GM23248 (cell line): Measurements from ENCODE around the gene HEY2. TPM values are rescaled to one million over a fixed set of nuclear protein-coding genes. Genes with fewer than 3 reads are reported as not detected.

Experiments used
- DNase-seq: peaks from one replicate; pipeline ENCODE4 v3.0.0-alpha.2; 2015
- H2AFZ ChIP-seq: fragments of 200-600 bp; sonication (generic); 2 replicates; pipeline ENCODE4 v1.6.1; 2016; ENCODE audit warnings: antibody characterized with exemption
- H3F3A ChIP-seq: fragments of 200-600 bp; sonication (generic); 2 replicates; pipeline ENCODE4 v1.6.1; 2016; ENCODE audit warnings: mild to moderate bottlenecking, antibody characterized with exemption, mixed run types; ENCODE audit not compliant: insufficient read depth
- H3K27ac ChIP-seq: fragments of 200-600 bp; sonication (generic); 2 replicates; pipeline ENCODE4 v1.5.1; 2016; ENCODE audit warnings: mild to moderate bottlenecking
- H3K27me3 ChIP-seq: fragments of 200-600 bp; sonication (generic); replicated peaks from 2 replicates; pipeline ENCODE4 v1.6.1; 2016; ENCODE audit warnings: mild to moderate bottlenecking; ENCODE audit not compliant: insufficient read depth
- H3K36me3 ChIP-seq: fragments of 200-600 bp; sonication (generic); 2 replicates; pipeline ENCODE4 v1.6.1; 2016; ENCODE audit warnings: low read depth, mild to moderate bottlenecking
- H3K4me1 ChIP-seq: fragments of 200-600 bp; sonication (generic); 2 replicates; pipeline ENCODE4 v1.6.1; 2016; ENCODE audit warnings: mild to moderate bottlenecking; ENCODE audit not compliant: insufficient read depth
- H3K4me2 ChIP-seq: fragments of 200-600 bp; sonication (generic); one replicate; pipeline ENCODE4 v1.6.1; 2016; ENCODE audit warnings: mild to moderate bottlenecking; ENCODE audit not compliant: unreplicated experiment
- H3K4me3 ChIP-seq: fragments of 200-600 bp; sonication (generic); 2 replicates; pipeline ENCODE4 v1.5.1; 2016; ENCODE audit warnings: mild to moderate bottlenecking
- H3K79me2 ChIP-seq: fragments of 200-600 bp; sonication (generic); 2 replicates; pipeline ENCODE4 v1.6.1; 2016; ENCODE audit warnings: mild to moderate bottlenecking; ENCODE audit not compliant: insufficient read depth
- H3K9ac ChIP-seq: fragments of 200-600 bp; sonication (generic); 2 replicates; pipeline ENCODE4 v1.6.1; 2016; ENCODE audit warnings: mild to moderate bottlenecking
- H3K9me2 ChIP-seq: fragments of 200-600 bp; sonication (generic); 2 replicates; pipeline ENCODE4 v1.6.1; 2016; ENCODE audit warnings: mixed run types, mild to moderate bottlenecking, moderate library complexity; ENCODE audit not compliant: insufficient read depth
- H3K9me3 ChIP-seq: fragments of 200-600 bp; sonication (generic); one replicate; pipeline ENCODE4 v1.6.1; 2017; ENCODE audit warnings: low read depth
- H4K20me1 ChIP-seq: fragments of 200-600 bp; sonication (generic); 2 replicates; pipeline ENCODE4 v1.6.0; 2016; ENCODE audit not compliant: insufficient read depth
- EZH2 ChIP-seq: fragments of 200-600 bp; sonication (generic); IDR thresholded peaks from 2 replicates; pipeline ENCODE4 v1.6.1; 2018; ENCODE audit warnings: antibody characterized with exemption, mild to moderate bottlenecking; ENCODE audit not compliant: insufficient read depth, poor library complexity, severe bottlenecking
- EZH2phosphoT487 ChIP-seq: fragments of 200-600 bp; sonication (generic); IDR thresholded peaks from 2 replicates; pipeline ENCODE4 v1.6.1; 2018; ENCODE audit warnings: antibody characterized with exemption, moderate library complexity, mild to moderate bottlenecking, low read depth; ENCODE audit not compliant: insufficient read depth
- WGBS, 2 experiments: methylation state at CpG; one replicate each; pipeline ENCODE4 v1.1.6; 2015 to 2017; ENCODE audit warnings: low lambda C conversion rate in 2 of 2, low coverage in 1 of 2; ENCODE audit errors: missing lambda C conversion rate in 2 of 2; 5-methylcytosine and 5-hydroxymethylcytosine counted together
- in situ Hi-C: fragments of 300-500 bp; cut with MboI; formaldehyde crosslinking; loops from 2 replicates; pipeline ENCODE4 v1.15.0; 2020
- polyA plus RNA-seq: library from polyadenylated mRNA; unstranded; fragments of >200 nt; fragmentation: Nextera tagmentation; extraction: Ambion mirVana; gene quantifications from 2 replicates; pipeline ENCODE4 v1.2.1, GENCODE V29; 2016
- total RNA-seq: library from RNA; depleted of rRNA; stranded (reverse); fragments of >200 nt; shearing (Covaris generic); gene quantifications from 2 replicates; pipeline ENCODE4 v1.2.3, GENCODE V29; 2014

The HEY2 gene
- total and polyA plus RNA-seq, 2 experiments from 2014 or later: not detected

DNA sequence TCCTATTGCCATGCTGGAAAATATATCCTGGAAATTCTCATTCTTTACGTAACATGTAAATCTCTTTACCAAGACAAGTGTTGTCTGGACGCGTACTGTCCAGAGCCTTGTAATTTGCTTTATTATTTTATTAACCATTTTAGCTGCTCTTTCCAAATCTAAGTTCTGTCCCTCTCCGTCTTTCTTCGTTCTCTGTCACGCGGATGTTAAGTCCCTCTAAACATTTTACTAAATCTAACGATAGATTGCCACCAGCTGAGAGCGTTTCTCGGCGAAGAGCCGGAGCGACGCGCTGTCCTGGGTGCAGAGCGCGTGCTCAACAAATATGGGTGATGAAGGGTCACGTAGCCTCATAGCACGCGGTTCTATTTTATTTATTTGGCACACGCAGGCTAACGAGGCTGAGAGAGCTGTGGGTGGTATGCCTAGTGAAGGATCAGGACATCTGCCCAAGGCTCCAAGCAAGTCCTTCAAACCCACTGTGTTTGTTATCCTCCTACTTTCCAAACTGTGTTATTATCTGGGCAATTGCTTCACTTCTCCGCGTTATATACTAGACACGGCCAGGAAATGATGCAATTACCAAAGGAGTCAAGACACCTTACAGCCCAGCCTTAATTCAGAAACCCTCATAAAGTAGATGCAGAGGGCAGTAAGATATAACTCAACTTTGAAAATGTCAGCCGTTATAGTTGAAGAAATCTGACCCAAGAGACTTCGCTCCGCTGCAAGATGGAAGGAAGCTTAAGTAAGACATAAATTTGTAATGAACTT is 31.3 kb downstream of the HEY2 start:
- no peaks in the 10 kb centered on the region for H3K9me2 ChIP-seq
- H3K79me2 ChIP-seq: peaks cover 16% of the 10 kb centered on the region
- H3K36me3 ChIP-seq: no peaks in the 10 kb centered on the region
- in situ Hi-C loops: no loop called here
- peaks cover 14% of the 10 kb centered on the region for H3F3A ChIP-seq
- no peaks in the 10 kb centered on the region for H4K20me1 ChIP-seq
- peak; percentile 81 for DNase-seq
- no peaks in the 10 kb centered on the region for H3K27me3 ChIP-seq
- TF ChIP-seq EZH2 (no peak), EZH2phosphoT487 (no peak)
- H3K4me3 ChIP-seq: peak overlapping the region; percentile 89
- peak overlapping the region; percentile 94 for H2AFZ ChIP-seq
- H3K9ac ChIP-seq: peak overlapping the region; percentile 93
- peak overlapping the region; percentile 90 for H3K4me2 ChIP-seq
- 0 to 1% methylated on average over 28 of the region's 28 CpGs for WGBS, 2 experiments
- H3K9me3 ChIP-seq: no peaks in the 10 kb centered on the region
- H3K27ac ChIP-seq: peak overlapping the region; percentile 95
- peaks cover 23% of the 10 kb centered on the region; the same call in 1 of the 2 replicates for H3K4me1 ChIP-seq

DNA sequence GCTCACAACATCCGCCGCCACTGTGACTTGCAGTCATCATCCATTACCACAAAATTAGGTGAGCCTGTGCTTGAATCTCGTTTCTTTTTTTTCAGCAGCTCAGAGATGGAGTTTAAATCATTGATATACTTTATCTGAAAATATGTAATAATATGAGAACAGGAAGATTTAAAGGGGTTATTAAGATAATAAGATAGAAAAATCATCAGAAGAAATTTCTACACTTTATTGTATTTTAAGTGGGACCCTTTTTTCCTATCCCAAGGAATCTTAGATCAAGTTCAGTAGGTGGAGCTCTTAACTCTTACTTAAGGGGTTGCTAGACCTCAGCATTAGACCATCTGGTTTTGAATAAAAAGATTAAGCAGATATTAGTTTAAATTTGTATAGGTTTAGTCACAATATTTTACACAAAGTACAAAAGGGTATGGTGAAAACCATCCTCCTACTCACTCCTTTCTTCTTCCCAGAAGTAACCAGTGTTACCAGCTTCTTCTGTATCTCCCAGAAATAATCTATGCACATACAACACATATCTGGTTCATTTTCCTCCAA is 32.0 kb downstream of the HEY2 start:
- TF ChIP-seq EZH2phosphoT487 (no peak), EZH2 (no peak)
- H3K36me3 ChIP-seq: no peaks in the 10 kb centered on the region
- no peaks in the 10 kb centered on the region for H4K20me1 ChIP-seq
- WGBS, 2 experiments: 2% methylated on average over 3 of the region's 3 CpGs
- H3K9me2 ChIP-seq: no peaks in the 10 kb centered on the region
- in situ Hi-C loops: no loop called here
- no peaks in the 10 kb centered on the region for H3K9me3 ChIP-seq
- peaks cover 16% of the 10 kb centered on the region for H3K79me2 ChIP-seq
- no peaks in the 10 kb centered on the region for H3K27me3 ChIP-seq
- H3K4me2 ChIP-seq: peak overlapping the region; percentile 90
- H2AFZ ChIP-seq: peak overlapping the region; percentile 94
- peaks cover 23% of the 10 kb centered on the region; the same call in 1 of the 2 replicates for H3K4me1 ChIP-seq
- H3K9ac ChIP-seq: peak overlapping the region; percentile 93
- peaks cover 14% of the 10 kb centered on the region for H3F3A ChIP-seq
- DNase-seq: peak; percentile 34
- H3K4me3 ChIP-seq: peak overlapping the region; percentile 89
- H3K27ac ChIP-seq: peak overlapping the region; percentile 95

DNA sequence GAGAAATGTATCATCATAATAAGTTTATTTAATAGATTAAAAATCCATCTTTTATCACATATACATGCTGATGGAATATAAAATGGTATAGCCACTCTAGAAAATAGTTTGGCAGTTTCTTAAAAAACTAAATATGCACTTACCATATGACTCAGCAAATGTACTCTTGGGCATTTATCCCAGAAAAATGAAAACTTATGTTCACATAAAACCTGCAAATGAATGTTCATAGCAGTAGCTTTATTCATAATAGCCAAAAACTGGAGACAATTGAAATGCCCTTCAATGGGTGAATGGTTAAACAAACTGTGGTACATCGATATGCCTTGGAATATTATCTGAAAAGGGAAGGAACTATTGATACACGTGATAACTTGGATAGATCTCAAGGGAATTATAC is 34.9 kb downstream of the HEY2 start:
- peaks cover 18% of the 10 kb centered on the region for H3F3A ChIP-seq
- H3K4me2 ChIP-seq: no peak overlapping the region
- H3K4me3 ChIP-seq: no peak overlapping the region
- 92 to 94% methylated on average over 2 of the region's 2 CpGs for WGBS, 2 experiments
- H3K9ac ChIP-seq: no peak overlapping the region
- peaks cover 23% of the 10 kb centered on the region for H3K4me1 ChIP-seq
- no peaks in the 10 kb centered on the region for H3K9me2 ChIP-seq
- H3K36me3 ChIP-seq: no peaks in the 10 kb centered on the region
- H3K9me3 ChIP-seq: no peaks in the 10 kb centered on the region
- peaks cover 16% of the 10 kb centered on the region for H3K79me2 ChIP-seq
- DNase-seq: peak; percentile 10
- TF ChIP-seq EZH2 (no peak), EZH2phosphoT487 (no peak)
- H4K20me1 ChIP-seq: no peaks in the 10 kb centered on the region
- in situ Hi-C loops: no loop called here
- no peaks in the 10 kb centered on the region for H3K27me3 ChIP-seq
- H2AFZ ChIP-seq: no peak overlapping the region
- H3K27ac ChIP-seq: no peak overlapping the region

DNA sequence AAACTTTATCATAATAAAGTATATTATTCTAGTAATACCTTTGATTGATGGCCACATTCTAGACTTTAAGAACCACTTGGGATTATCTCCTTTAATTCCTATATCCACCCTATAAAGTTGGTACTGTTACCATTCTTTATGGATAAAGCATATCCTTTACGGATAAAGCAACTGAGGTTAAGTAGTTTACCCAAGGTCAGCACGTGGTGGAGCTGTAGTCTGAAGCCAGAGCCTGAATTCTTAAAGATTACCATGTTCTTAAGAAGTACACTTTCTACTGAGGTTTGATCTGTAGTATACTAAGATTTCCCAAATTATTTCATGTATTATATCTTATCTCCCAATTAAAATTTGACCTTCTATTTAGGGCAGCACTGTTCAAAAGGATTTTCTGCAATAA is 38.4 kb downstream of the HEY2 start:
- Histone ChIP-seq H4K20me1 (no peaks in the 10 kb centered on the region), H3K4me1 (peaks cover 28% of the 10 kb centered on the region), H3K9ac (no peak overlapping the region), H3K4me2 (no peak overlapping the region), H3K79me2 (peaks cover 8% of the 10 kb centered on the region; the same call in 1 of the 2 replicates), H3K27ac (no peak overlapping the region), H3F3A (peaks cover 21% of the 10 kb centered on the region), H3K36me3 (no peaks in the 10 kb centered on the region), H3K9me3 (no peaks in the 10 kb centered on the region), H3K27me3 (no peaks in the 10 kb centered on the region), H3K9me2 (no peaks in the 10 kb centered on the region), H3K4me3 (no peak overlapping the region), H2AFZ (no peak overlapping the region)
- WGBS, 2 experiments: 12 to 16% methylated on average over 2 of the region's 2 CpGs
- peak; percentile 49 for DNase-seq
- no peak for TF ChIP-seq EZH2
- no peak for TF ChIP-seq EZH2phosphoT487
- in situ Hi-C loops: loop anchor here (5.0 kb wide), 1 partner anchor 165 kb away; no protein-coding TSS in a partner anchor
